T47D (cell line): ENCODE data around the gene MED29.
A peak's percentile ranks its signal among the peaks of the same experiment; 100 is the strongest.

ENCODE experiments used
- DNase-seq, 2 experiments: peaks; one replicate each; pipeline versions ENCODE4 v3.0.0 to v3.0.0-alpha.2; 2011 to 2012; ENCODE audit warnings: low read depth in 1 of 2, low spot score in 1 of 2
- JUND ChIP-seq: IDR thresholded peaks from 2 replicates; pipeline ENCODE4 v1.6.1; 2012; ENCODE audit warnings: low read depth
- in situ Hi-C: cut with HindIII; loops from 2 replicates; pipeline ENCODE4 v1.10.0; 2016; ENCODE audit warnings: low sequenced_read_pairs, low pct_unique_long_range_greater_than_20kb

Gene MED29

GRCh38 chr19:39412867-39413271 lies 21.7 kb downstream of the MED29 start:
- in situ Hi-C loops, result no loop called here
- no peak for DNase-seq

GRCh38 chr19:39413272-39413910 lies 22.2 kb downstream of the MED29 start:
- DNase-seq, result peak in 1 of 2 experiments; percentile 48

More at GRCh38 chr19:39412867-39413271, 21.7 kb downstream of the MED29 start:
- TF ChIP-seq JUND, result no peak

GRCh38 chr19:39413911-39414608 lies 22.9 kb downstream of the MED29 start:
- no peak for DNase-seq
- in situ Hi-C loops, result no loop called here
- no peak for TF ChIP-seq JUND

More at GRCh38 chr19:39413272-39413910, 22.2 kb downstream of the MED29 start:
- TF ChIP-seq JUND, result no peak
- in situ Hi-C loops, result no loop called here

- no peak for DNase-seq
- no peak for TF ChIP-seq JUND
- in situ Hi-C loops, result no loop called here
These were observed 24.2 kb downstream of the MED29 start for GRCh38 chr19:39415111-39416046.

DNA sequence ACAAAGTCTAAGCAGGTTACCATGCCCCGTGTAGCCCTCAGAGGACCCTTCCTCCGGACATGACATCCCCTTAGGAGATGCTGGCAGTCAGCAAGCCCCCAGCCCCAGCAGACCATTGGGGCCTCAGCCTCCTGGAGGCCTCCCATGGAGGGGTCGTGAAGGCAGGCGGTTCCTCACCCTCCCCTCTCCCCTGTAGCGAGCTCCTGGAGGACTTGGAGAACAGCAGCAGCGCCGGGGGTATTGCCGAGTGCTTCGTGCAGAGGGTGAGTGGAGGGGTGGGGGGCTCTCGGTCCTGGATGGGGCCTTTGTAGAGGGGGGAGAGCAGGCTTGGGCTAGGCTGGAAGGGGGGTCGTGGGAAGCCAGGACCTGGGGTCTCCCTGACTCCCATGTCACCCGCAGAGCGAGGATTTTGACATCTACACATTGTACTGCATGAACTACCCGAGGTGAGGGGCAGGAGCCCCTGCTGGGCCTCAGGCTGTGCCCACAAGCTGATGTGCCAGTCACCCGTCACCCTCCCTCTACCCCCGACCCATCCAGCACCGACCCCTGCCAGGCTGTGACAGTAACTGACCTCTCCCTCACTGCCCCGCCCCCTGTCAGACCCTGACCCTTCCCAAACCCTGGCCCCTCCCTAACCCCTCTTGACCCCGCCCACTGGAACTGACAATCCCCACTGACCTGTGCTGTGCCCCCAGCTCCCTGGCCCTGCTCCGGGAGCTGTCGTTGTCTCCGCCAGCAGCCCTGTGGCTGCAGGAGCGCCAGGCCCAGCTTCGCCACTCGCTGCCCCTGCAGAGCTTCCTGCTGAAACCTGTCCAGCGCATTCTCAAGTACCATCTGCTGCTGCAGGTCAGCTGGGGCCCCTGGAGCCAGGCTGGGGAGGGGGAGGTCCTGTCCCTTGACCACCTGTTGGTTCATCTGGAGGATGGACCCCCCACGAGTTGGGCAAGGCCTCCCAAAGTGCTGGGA lies 25.3 kb downstream of the MED29 start:
- no peak for TF ChIP-seq JUND
- no peak for DNase-seq
- in situ Hi-C loops, result no loop called here

GRCh38 chr19:39417463-39418181 lies 26.4 kb downstream of the MED29 start:
- TF ChIP-seq JUND, result no peak
- DNase-seq, result no peak
- in situ Hi-C loops, result no loop called here

DNA sequence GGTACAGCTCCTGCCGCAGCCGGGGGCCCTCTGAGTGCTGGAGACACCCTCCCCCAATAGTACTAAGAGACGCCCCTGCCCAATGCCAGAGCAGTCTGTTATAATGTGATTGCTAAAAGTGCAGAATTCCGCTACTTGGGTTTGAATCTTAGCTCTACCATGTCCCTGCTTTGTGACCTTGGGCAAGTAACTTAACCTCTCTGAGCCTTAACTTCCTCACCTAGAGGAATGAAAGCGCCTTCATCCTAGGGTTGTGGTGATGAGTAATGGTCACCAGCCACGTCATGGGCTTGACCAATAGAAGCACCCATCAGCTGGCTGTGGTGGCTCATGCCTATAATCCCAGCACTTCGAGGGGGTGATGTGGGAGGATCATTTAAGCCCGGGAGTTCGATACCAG lies 27.8 kb downstream of the MED29 start:
- DNase-seq, result no peak
- in situ Hi-C loops, result no loop called here
- TF ChIP-seq JUND, result no peak

GRCh38 chr19:39420769-39421168 lies 29.6 kb downstream of the MED29 start:
- TF ChIP-seq JUND, result no peak
- in situ Hi-C loops, result no loop called here
- no peak for DNase-seq

DNA sequence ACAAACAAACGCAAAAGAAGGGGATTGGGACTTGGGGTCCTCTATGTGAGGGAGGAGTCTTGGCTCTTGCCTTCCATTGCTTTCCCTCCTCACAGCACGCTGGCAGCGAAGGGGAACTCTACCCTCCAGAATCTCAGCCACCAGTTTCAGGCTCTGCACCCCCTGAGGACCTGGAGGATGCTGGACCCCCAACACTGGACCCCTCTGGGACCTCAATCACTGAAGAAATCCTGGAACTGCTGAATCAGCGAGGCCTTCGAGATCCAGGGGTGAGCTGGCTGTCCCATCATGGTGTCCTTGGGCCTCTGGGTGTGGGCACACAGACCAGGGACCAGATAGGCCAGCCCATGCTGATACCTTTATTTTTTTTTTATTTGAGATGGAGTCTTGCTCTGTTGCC lies 30.8 kb downstream of the MED29 start:
- DNase-seq, result no peak
- in situ Hi-C loops, result no loop called here
- TF ChIP-seq JUND, result no peak

DNA sequence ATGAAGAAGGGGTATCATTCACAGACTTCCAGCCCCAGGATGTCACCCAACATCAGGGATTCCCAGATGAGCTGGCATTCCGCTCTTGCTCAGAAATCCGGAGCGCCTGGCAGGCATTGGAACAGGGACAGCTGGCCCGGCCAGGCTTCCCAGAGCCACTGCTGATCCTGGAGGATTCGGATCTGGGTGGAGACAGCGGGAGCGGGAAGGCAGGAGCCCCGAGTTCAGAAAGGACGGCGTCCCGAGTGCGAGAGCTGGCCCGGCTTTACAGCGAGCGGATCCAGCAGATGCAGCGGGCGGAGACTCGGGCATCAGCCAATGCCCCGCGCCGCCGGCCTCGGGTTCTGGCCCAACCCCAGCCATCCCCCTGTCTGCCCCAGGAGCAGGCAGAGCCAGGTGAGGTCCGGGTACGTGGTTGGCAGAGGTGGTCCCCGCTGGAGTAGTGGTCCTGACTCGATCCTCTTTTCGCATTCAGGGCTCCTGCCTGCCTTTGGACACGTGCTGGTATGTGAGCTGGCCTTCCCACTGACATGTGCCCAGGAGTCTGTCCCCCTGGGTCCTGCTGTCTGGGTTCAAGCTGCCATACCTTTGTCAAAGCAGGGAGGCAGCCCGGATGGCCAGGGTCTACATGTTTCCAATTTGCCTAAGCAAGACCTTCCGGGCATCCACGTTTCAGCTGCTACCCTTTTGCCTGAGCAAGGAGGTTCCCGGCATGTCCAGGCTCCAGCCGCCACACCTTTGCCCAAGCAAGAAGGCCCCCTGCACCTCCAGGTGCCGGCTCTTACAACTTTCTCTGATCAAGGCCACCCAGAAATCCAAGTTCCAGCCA lies 32.3 kb downstream of the MED29 start:
- in situ Hi-C loops, result no loop called here
- no peak for DNase-seq

GRCh38 chr19:39424934-39425333 lies 33.8 kb downstream of the MED29 start:
- in situ Hi-C loops, result no loop called here
- DNase-seq, result no peak
- no peak for TF ChIP-seq JUND

More for the DNA sequence above, 32.3 kb downstream of the MED29 start:
- TF ChIP-seq JUND, result no peak
